Liver (tissue), 9 donors: ENCODE data around the gene DTYMK. TPM values are rescaled to one million over a fixed set of nuclear protein-coding genes. Genes with fewer than 3 reads are reported as not detected.
A peak's percentile ranks its signal among the peaks of the same experiment; 100 is the strongest.

Experiments used
- DNase-seq: peaks from one replicate; pipeline ENCODE4 v3.0.0-alpha.2; 2017; ENCODE audit warnings: low spot score
- H3K27ac ChIP-seq, 2 donors: one replicate each; pipeline ENCODE4 v1.7.0; 2013; ENCODE audit warnings: inconsistent platforms in 2 of 2, low read length in 2 of 2, control low read depth in 1 of 2, low read depth in 1 of 2, mild to moderate bottlenecking in 1 of 2
- H3K27me3 ChIP-seq, 4 donors: one replicate each; pipeline versions ENCODE4 v1.6.1 to v1.7.0; 2013; ENCODE audit warnings: low read length in 3 of 4, inconsistent platforms in 1 of 4, mild to moderate bottlenecking in 1 of 4, moderate library complexity in 1 of 4; ENCODE audit not compliant: control insufficient read depth in 4 of 4, insufficient read depth in 4 of 4
- H3K36me3 ChIP-seq, 4 donors: one replicate each; pipeline versions ENCODE4 v1.6.1 to v1.7.0; 2013; ENCODE audit warnings: low read length in 3 of 4, mild to moderate bottlenecking in 3 of 4, low read depth in 1 of 4, moderate library complexity in 1 of 4; ENCODE audit not compliant: control insufficient read depth in 4 of 4, insufficient read depth in 3 of 4
- H3K4me1 ChIP-seq, 4 donors: one replicate each; pipeline versions ENCODE4 v1.6.1 to v1.7.0; 2013; ENCODE audit warnings: low read length in 3 of 4, mild to moderate bottlenecking in 3 of 4, moderate library complexity in 1 of 4; ENCODE audit not compliant: control insufficient read depth in 4 of 4, insufficient read depth in 4 of 4
- H3K4me3 ChIP-seq, 3 donors: one replicate each; pipeline versions ENCODE4 v1.6.1 to v1.7.0; 2013; ENCODE audit warnings: low read length in 3 of 3, control low read depth in 1 of 3, low read depth in 1 of 3, mild to moderate bottlenecking in 1 of 3
- H3K9ac ChIP-seq, 2 donors: one replicate each; pipeline ENCODE4 v1.7.0; 2013; ENCODE audit warnings: low read length in 2 of 2, mild to moderate bottlenecking in 2 of 2, moderate library complexity in 2 of 2, control low read depth in 1 of 2, low read depth in 1 of 2
- H3K9me3 ChIP-seq, 4 donors: one replicate each; pipeline versions ENCODE4 v1.6.1 to v1.7.0; 2013; ENCODE audit warnings: low read length in 3 of 4; ENCODE audit not compliant: control insufficient read depth in 4 of 4
- ATF3 ChIP-seq: IDR thresholded peaks from 2 replicates; pipeline ENCODE4 v1.6.1; 2016; ENCODE audit warnings: antibody characterized with exemption
- CTCF ChIP-seq: fragments of 150-350 bp; IDR thresholded peaks from 2 replicates; pipeline ENCODE4 v1.5.1; 2017; ENCODE audit warnings: improper control_type of control experiment, low read depth, low read length; ENCODE audit not compliant: missing input control
- EGR1 ChIP-seq, 2 donors: IDR thresholded peaks; 2 replicates each; pipeline ENCODE4 v1.6.1; 2016 to 2018; ENCODE audit warnings: antibody characterized with exemption in 2 of 2, low read depth in 2 of 2
- FOXA1 ChIP-seq: IDR thresholded peaks from 2 replicates; pipeline ENCODE4 v1.6.1; 2016; ENCODE audit warnings: antibody characterized with exemption
- FOXA2 ChIP-seq: IDR thresholded peaks from 2 replicates; pipeline ENCODE4 v1.6.1; 2016; ENCODE audit warnings: antibody characterized with exemption
- GABPA ChIP-seq, 2 donors: IDR thresholded peaks in 1 of 2; conservative IDR thresholded peaks in 1 of 2; 2 replicates each; pipeline ENCODE4 v1.6.1; 2016; ENCODE audit warnings: antibody characterized with exemption in 2 of 2, mild to moderate bottlenecking in 1 of 2, moderate library complexity in 1 of 2
- HNF4A ChIP-seq, 2 donors: conservative IDR thresholded peaks; 2 replicates each; pipeline ENCODE4 v1.6.1; 2016; ENCODE audit warnings: antibody characterized with exemption in 2 of 2, mild to moderate bottlenecking in 2 of 2
- HNF4G ChIP-seq: IDR thresholded peaks from 2 replicates; pipeline ENCODE4 v1.6.1; 2016; ENCODE audit warnings: antibody characterized with exemption
- JUND ChIP-seq, 2 donors: IDR thresholded peaks; 2 replicates each; pipeline ENCODE4 v1.6.1; 2016; ENCODE audit warnings: antibody characterized with exemption in 2 of 2
- MAX ChIP-seq: IDR thresholded peaks from 2 replicates; pipeline ENCODE4 v1.6.1; 2016; ENCODE audit warnings: antibody characterized with exemption
- NR2F2 ChIP-seq: IDR thresholded peaks from 2 replicates; pipeline ENCODE4 v1.6.1; 2016; ENCODE audit warnings: antibody characterized with exemption
- RAD21 ChIP-seq, 2 donors: IDR thresholded peaks; 2 replicates each; pipeline ENCODE4 v1.6.1; 2016; ENCODE audit warnings: antibody characterized with exemption in 2 of 2, mild to moderate bottlenecking in 2 of 2
- REST ChIP-seq: IDR thresholded peaks from 2 replicates; pipeline ENCODE4 v1.6.1; 2016; ENCODE audit warnings: antibody characterized with exemption, mild to moderate bottlenecking
- RXRA ChIP-seq, 2 donors: IDR thresholded peaks; 2 replicates each; pipeline ENCODE4 v1.6.1; 2017 to 2018; ENCODE audit warnings: antibody characterized with exemption in 2 of 2, mild to moderate bottlenecking in 1 of 2
- TAF1 ChIP-seq: conservative IDR thresholded peaks from 2 replicates; pipeline ENCODE4 v1.6.1; 2016; ENCODE audit warnings: antibody characterized with exemption, mild to moderate bottlenecking
- YY1 ChIP-seq: IDR thresholded peaks from 2 replicates; pipeline ENCODE4 v1.6.1; 2016; ENCODE audit warnings: antibody characterized with exemption, mild to moderate bottlenecking
- ZBTB33 ChIP-seq: IDR thresholded peaks from 2 replicates; pipeline ENCODE4 v1.6.1; 2016; ENCODE audit warnings: antibody characterized with exemption
- WGBS: extraction: QIAGEN DNeasy Blood & Tissue Kit; methylation state at CpG from one replicate; pipeline ENCODE4 v1.1.7; 2013; 5-methylcytosine and 5-hydroxymethylcytosine counted together
- polyA plus RNA-seq, 2 donors: library from polyadenylated mRNA; stranded (reverse) in 1 of 2; unstranded in 1 of 2; fragments of 200-250 nt in 1 of 2; fragments of >200 nt in 1 of 2; fragmentation: Nextera tagmentation in 1 of 2; extraction: Ambion mirVana in 1 of 2; gene quantifications; one replicate each; pipeline versions ENCODE4 v1.2.1 to v1.2.3, GENCODE V29; 2013 to 2015
- total RNA-seq, 2 donors: library from RNA; depleted of rRNA; stranded (reverse); fragments of >200 nt; gene quantifications; one replicate each; pipeline ENCODE4 v1.2.3, GENCODE V29; 2014
- donor health status: healthy.
- donor health status: healthy.
- donor health status: healthy.
- donor health status: healthy.
- donor health status: healthy.

The DTYMK gene
- total and polyA plus RNA-seq, 4 donors = 5.5 to 17.7 (median 14.5) TPM

GRCh38 chr2:241638940-241639339, 47.7 kb downstream of the DTYMK start:
- H3K36me3 ChIP-seq = peaks cover 0 to 2% (median 0%) of the 10 kb centered on the region in 4 donors
- WGBS = 99% methylated on average over 14 of the region's 14 CpGs
- H3K4me3 ChIP-seq = peak overlapping the region in 1 of 3 donors; percentile 99
- peaks cover 10 to 35% (median 30%) of the 10 kb centered on the region in 4 donors for H3K4me1 ChIP-seq
- no peak overlapping the region for H3K9ac ChIP-seq
- DNase-seq = no peak
- peaks cover 0 to 2% (median 0%) of the 10 kb centered on the region in 4 donors for H3K9me3 ChIP-seq
- H3K27ac ChIP-seq = no peak overlapping the region
- no peak for TF ChIP-seq HNF4G
- TF ChIP-seq MAX = no peak
- no peak for TF ChIP-seq JUND (IDR thresholded peaks at IDR 0.05)
- no peak for TF ChIP-seq TAF1
- no peak for TF ChIP-seq GABPA (IDR thresholded peaks at IDR 0.05 in 1 of 2, conservative IDR thresholded peaks at IDR 0.05 in 1 of 2)
- no peak for TF ChIP-seq RXRA (IDR thresholded peaks at IDR 0.05)
- no peaks in the 10 kb centered on the region for H3K27me3 ChIP-seq

- no peaks in the 10 kb centered on the region for H3K27me3 ChIP-seq
- H3K4me1 ChIP-seq = peaks cover 10 to 35% (median 30%) of the 10 kb centered on the region in 4 donors
- peaks cover 0 to 2% (median 0%) of the 10 kb centered on the region in 4 donors for H3K9me3 ChIP-seq
- TF ChIP-seq GABPA (IDR thresholded peaks at IDR 0.05 in 1 of 2, conservative IDR thresholded peaks at IDR 0.05 in 1 of 2) (no peak), TAF1 (no peak), EGR1 (IDR thresholded peaks at IDR 0.05; ENCODE audit: low read depth in 2 of 2) (no peak), RAD21 (IDR thresholded peaks at IDR 0.05) (no peak), MAX (no peak), ATF3 (no peak), NR2F2 (no peak), JUND (IDR thresholded peaks at IDR 0.05) (no peak), YY1 (no peak), ZBTB33 (no peak), HNF4G (no peak), REST (no peak), CTCF (no peak), FOXA2 (no peak), FOXA1 (no peak), HNF4A (conservative IDR thresholded peaks at IDR 0.05) (no peak)
- peak overlapping the region; percentile 98 to 99 for H3K27ac ChIP-seq
- DNase-seq = peak; percentile 65
- peak overlapping the region; percentile 58 to 97 for H3K9ac ChIP-seq
- under 1% methylated on average over 67 of the region's 67 CpGs for WGBS
- H3K36me3 ChIP-seq = peaks cover 6 to 10% (median 7%) of the 10 kb centered on the region in 4 donors
- peak overlapping the region; percentile 89 to 99 (median 93) for H3K4me3 ChIP-seq
These were observed 48.6 kb downstream of the DTYMK start for GRCh38 chr2:241637795-241638660.
